Activated CD4-positive, CD25-positive, alpha-beta regulatory T cell (primary cell): ENCODE results near the gene LIN54.

Source experiments
- DNase-seq, 4 experiments: peaks; one replicate each; lab custom pipeline; 2025; lab: John Stamatoyannopoulos, UW

The LIN54 gene

DNA sequence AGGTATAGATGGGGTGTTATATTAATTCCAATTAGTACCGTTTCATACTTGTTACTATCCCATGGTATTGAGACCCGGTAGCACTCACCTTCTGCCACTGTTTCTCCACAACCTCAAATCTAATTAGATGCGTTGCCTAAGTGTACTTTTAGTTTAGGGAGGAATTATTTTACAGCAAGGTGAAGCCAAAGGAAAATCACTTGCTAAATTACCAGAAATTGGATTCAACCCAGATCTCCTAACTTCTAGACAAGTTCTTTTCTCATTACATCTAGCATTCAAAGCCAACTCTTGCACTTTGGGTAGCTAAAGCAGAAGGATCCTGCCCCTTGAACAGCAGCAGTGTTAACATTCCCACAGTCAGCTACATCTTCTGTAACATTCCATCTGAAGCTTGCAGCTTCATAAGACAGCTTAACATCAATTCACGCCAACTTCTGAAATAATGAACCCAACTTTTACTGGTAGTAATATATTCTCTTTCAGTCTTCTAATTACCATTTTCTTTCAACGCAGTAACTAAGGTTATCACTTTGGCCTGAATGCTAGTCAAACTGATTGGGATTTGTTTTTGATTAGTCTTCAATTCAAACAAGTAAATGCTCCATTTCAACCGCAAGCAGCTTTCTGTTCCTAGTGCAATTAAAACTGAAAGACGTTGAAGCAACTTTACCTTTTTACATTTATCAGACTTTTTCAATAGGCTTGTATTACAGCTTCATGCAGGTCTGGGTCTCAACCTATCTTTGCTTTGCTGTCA lies 118.7 kb downstream of the LIN54 start:
- DNase-seq = no peak

DNA sequence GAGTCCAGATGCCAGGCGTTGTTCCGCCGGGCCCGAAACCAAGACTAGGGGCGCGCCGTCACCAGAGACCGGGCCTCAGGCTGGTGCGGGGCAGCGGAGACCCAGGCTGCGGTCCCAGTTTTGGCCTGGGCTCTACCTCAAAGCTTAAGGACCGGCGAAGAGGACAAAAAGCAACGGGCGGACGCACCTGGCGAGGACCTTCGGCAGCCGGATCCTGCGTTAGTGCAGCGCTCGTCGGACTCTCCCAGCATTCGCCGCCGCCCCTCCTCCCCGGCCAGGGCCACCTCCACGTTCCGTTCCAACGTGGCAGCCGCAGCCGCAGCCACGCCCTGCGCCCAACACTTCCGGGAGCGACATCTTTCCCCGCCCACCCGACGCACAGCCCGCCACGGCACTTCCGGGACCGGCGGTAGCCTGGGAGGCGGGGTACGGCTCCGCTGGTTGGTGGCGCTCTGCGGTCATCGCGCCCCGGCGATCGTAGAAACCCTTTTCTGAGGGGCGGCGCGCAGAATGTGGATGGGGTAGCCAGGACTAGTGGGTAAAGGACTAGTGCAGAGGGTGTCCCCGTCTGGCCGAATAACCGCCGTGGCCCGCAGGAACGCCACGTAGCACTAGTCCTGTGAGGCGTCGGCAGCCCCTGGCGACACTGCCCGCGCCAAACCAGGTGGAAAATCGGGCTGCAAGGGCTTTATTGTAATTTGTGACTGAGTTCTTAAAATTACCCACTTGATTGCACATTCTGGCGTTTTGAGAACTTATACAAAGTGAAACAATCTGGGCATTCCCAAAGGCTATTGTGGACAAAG lies 119.5 kb downstream of the LIN54 start, which contains the start of gene SEC31A:
TSS of gene SEC31A (minus strand) at position 253 of the 806 bp plus-strand sequence. CDS start 9,217 bp downstream, outside the sequence.
- DNase-seq = peak; percentile 88 to 95 (median 92)

DNA sequence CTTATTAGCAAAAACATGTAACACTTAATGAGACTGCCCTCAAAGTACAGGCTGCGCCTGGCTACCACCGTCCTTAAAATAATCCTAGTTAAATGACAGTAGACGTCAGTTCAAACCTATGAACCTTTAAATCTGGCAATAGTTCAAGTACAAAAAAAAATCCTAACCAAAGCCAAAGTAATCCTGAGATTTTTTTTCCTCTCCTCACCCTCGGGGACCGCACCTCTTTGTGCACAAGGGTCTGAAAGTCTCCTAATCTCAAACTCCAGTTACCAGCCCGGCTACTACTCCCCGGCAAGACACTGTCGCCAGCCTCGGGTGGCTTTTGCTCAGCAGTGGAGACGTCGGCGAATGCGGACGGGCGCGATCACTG lies 120.1 kb downstream of the LIN54 start:
- DNase-seq = no peak

DNA sequence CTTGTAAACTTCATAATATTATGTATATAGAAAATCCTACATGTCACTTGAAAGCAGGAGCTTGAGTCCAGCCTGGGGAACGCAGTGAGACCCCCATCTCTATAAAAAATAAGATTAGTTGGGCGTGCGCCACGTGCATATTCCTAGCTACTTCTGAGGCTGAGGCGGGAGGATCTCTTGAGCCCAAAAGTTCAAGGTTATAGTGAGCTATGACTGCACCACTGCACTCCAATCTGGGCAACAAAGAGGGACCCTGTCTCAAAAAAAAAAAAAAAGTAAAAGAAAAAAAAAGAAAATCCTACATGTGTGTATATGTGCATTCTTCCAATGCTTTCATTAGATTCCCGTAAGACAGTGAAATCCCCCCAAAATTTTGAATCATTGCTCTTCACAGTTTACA lies 121.3 kb downstream of the LIN54 start:
- no peak for DNase-seq

DNA sequence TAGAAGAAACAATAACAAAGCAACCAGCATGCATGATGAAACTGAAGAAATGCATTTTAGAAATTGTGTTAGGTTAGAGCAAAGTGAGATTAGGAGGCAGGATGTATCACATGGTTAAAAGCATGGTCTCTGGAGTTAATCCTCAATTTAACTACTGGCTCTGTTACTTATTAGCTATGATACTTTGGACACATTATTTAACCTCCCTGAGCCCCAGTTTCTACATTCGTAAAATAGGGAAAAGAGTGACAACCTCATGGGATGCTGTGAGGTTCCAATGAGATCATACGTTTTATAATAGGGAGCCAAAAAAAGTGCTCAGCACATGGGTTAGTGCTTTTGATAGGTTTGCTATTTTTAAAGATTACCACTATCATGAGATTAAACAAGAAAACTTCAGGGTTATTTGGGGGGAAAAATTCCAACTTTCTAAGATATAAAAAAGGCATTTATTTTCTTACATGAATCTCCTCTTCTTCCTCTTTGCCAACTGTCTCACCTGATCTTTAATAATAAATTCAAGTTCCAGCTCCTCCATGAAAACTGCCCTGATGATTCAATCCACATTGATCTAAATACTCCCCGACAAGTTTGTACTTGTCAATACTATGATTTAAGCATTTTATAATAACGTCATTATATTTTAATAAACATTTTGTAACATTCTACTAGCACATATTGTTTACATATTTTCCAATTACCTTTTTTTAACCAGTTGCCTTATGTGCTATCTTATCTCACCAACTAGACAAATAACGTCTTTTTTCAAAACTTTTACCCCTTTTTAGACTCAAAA lies 124.3 kb downstream of the LIN54 start:
- no peak for DNase-seq

DNA sequence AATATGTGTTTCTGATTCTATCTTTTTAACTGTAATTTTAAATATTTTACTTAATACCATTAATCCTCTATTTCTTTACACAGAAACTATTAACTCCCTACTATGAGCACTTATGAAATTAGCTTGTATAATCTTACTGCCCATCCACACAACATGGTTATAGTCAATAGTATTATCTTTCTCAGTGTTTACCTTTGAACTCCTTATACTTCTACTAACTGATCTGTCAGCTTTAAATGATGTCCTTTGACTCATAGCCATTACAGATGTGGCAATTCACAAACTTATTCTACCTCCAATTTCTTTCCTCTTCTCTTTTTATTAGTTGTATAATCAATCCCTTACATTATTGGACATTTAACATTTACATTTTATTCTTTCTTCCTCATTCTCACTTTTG lies 125.2 kb downstream of the LIN54 start:
- DNase-seq = no peak
